H1 (cell line): ENCODE data around the gene TSC1. TPM values are rescaled to one million over a fixed set of nuclear protein-coding genes. Genes with fewer than 3 reads are reported as not detected.

Experiments used
- ASH2L ChIP-seq: fragments of 200-600, 300-600 bp; sonication (generic); IDR thresholded peaks from one replicate; pipeline ENCODE4 v1.7.1; 2017; ENCODE audit warnings: low read length
- CREB1 ChIP-seq: IDR thresholded peaks from 2 replicates; pipeline ENCODE4 v1.6.1; 2012; ENCODE audit warnings: inconsistent platforms
- FOSL1 ChIP-seq: IDR thresholded peaks from 2 replicates; pipeline ENCODE4 v1.6.1; 2011; ENCODE audit warnings: mild to moderate bottlenecking, low read depth, low read length, moderate library complexity; ENCODE audit not compliant: insufficient read depth
- HDAC6 ChIP-seq: IDR thresholded peaks from one replicate; pipeline ENCODE4 v1.7.1; 2012; ENCODE audit warnings: low read depth, mild to moderate bottlenecking, inconsistent platforms, low read length, moderate library complexity
- POLR2A ChIP-seq, 2 experiments: IDR thresholded peaks; 1 replicate in 1 of 2; 2 replicates in 1 of 2; pipeline ENCODE4 v1.6.1; 2011; ENCODE audit warnings: low read depth in 2 of 2, low read length in 2 of 2, mild to moderate bottlenecking in 2 of 2; ENCODE audit errors: control extremely low read depth in 1 of 2
- POU5F1 ChIP-seq: IDR thresholded peaks from 2 replicates; pipeline ENCODE4 v1.6.1; 2011; ENCODE audit warnings: low read depth, mild to moderate bottlenecking, low read length, moderate library complexity
- RAD21 ChIP-seq, 2 experiments: IDR thresholded peaks in 1 of 2; conservative IDR thresholded peaks in 1 of 2; 2 replicates each; pipeline ENCODE4 v1.6.1; 2011; ENCODE audit warnings: low read depth in 2 of 2, low read length in 2 of 2, improper control_type of control experiment in 1 of 2, inconsistent platforms in 1 of 2, mild to moderate bottlenecking in 1 of 2, moderate library complexity in 1 of 2
- RFX5 ChIP-seq: IDR thresholded peaks from 2 replicates; pipeline ENCODE4 v1.6.1; 2011; ENCODE audit warnings: low read depth, low read length, improper control_type of control experiment, borderline replicate concordance
- SP1 ChIP-seq: IDR thresholded peaks from 2 replicates; pipeline ENCODE4 v1.6.1; 2011; ENCODE audit warnings: low read depth, low read length
- SP4 ChIP-seq: IDR thresholded peaks from 2 replicates; pipeline ENCODE4 v1.6.1; 2012; ENCODE audit warnings: low read length, inconsistent platforms
- SRF ChIP-seq: IDR thresholded peaks from 2 replicates; pipeline ENCODE4 v1.6.1; 2011; ENCODE audit warnings: mild to moderate bottlenecking, low read depth, low read length, moderate library complexity
- ZNF274 ChIP-seq: IDR thresholded peaks from 2 replicates; pipeline ENCODE4 v1.7.0; 2012; ENCODE audit warnings: low read length, borderline replicate concordance; ENCODE audit errors: extremely low read depth
- polyA plus RNA-seq, 7 experiments: library from polyadenylated mRNA; depleted of rRNA in 3 of 7; stranded (reverse) in 5 of 7; unstranded in 2 of 7; fragments of >200 nt in 5 of 7; fragments of 200-250 nt in 2 of 7; gene quantifications; 1 replicate in 5 of 7; 2 replicates in 1 of 7; 4 replicates in 1 of 7; pipeline versions ENCODE4 v1.2.1 to v1.2.3, GENCODE V29; 2011 to 2013; ENCODE audit warnings: missing spikeins in 2 of 7, mixed read lengths in 2 of 7
- total RNA-seq: library from RNA; stranded (reverse); fragmentation: NEBNext Ultra II Directional; extraction: Animal tissue kit (Norgen Biotek cat#: 25700); gene quantifications from 2 replicates; pipeline ENCODE4 v1.2.1, GENCODE V29; 2021

TSC1 gene
- total and polyA plus RNA-seq, 2 of the 8 experiments (the other 6 are each of a cell fraction or from before 2014, with no cell fraction given) = 37.2 to 46.0 TPM

GRCh38 chr9:132988244-132989013 is 44.0 kb upstream of the TSC1 start (continued):
- TF ChIP-seq POLR2A (IDR thresholded peaks at IDR 0.05; ENCODE audit: control extremely low read depth in 1 of 2, low read depth in 2 of 2, low read length in 2 of 2) = no peak
- TF ChIP-seq ASH2L = no peak
- no peak for TF ChIP-seq FOSL1
- no peak for TF ChIP-seq HDAC6
- no peak for TF ChIP-seq SP1
- no peak for TF ChIP-seq POU5F1
- TF ChIP-seq ZNF274 = no peak
- no peak for TF ChIP-seq RAD21 (IDR thresholded peaks at IDR 0.05 in 1 of 2, conservative IDR thresholded peaks at IDR 0.05 in 1 of 2; ENCODE audit: low read depth in 2 of 2, low read length in 2 of 2)
- no peak for TF ChIP-seq SP4
- no peak for TF ChIP-seq RFX5
- no peak for TF ChIP-seq SRF
- no peak for TF ChIP-seq CREB1
- TF ChIP-seq, all 59 proteins: peak for 0
